ENCODE measurements around the gene BICC1. TPM values are rescaled to one million over a fixed set of nuclear protein-coding genes. Genes with fewer than 3 reads are reported as not detected.

Gene BICC1
- total and polyA plus RNA-seq, 2 of the 4 experiments (the other 2 are of a cell fraction), result 5.7 to 42.5 TPM

DNA sequence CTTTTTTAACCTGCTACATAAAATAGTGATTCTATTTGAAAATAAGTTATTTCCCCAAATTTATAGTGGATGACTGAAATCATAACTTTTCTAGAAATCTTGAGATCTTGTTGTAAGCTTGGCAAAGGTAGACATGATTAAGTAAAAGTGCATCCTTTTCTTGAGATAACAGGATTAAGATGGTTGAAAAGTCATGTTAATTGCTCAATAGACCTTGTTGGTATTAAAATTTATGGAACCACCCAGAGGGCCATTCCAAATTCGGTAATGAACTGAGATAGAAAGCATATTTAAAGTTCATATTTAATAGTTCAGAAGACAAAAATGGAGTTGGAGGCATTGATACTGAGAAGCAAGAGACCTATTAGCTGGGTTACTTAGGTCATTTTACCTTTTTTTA, 139.1 kb downstream of the BICC1 start:
- POLR2A ChIA-PET (ENCODE audit: unreplicated experiment), result no interaction called here
- ATAC-seq (ENCODE audit: low read depth), result no peak
- no peak overlapping the region for H3K9ac ChIP-seq (ENCODE audit: low read depth, low read length)
- no TSS peak for BruUV-seq (replicated peaks)
- no peak overlapping the region for H3K4me3 ChIP-seq (ENCODE audit: insufficient read depth, low read depth, low read length)
- peaks cover 5% of the 10 kb centered on the region; the same call in 1 of the 2 replicates for H4K20me1 ChIP-seq (ENCODE audit: insufficient read depth, low read length)
- H3K23ac ChIP-seq (ENCODE audit: low read depth, low read length), result no peak overlapping the region
- DNase-seq, result no peak
- H3K9me1 ChIP-seq (ENCODE audit: insufficient read depth, low read length), result peaks cover 4% of the 10 kb centered on the region
- H3K18ac ChIP-seq (ENCODE audit: low read depth, low read length), result no peak overlapping the region
- no peak overlapping the region for H2AK9ac ChIP-seq (replicated peaks; ENCODE audit: low read depth, low read length, poor library complexity)
- intact Hi-C loops (cut with micrococcal nuclease) (no loop called here), in situ Hi-C loops (cut with MboI; ENCODE audit: low sequenced_read_pairs) (no loop called here), dilution Hi-C loops (cut with HindIII; ENCODE audit: low sequenced_read_pairs, unreplicated experiment) (no loop called here)
- H2BK5ac ChIP-seq (ENCODE audit: low read depth, low read length, poor library complexity, severe bottlenecking), result no peak overlapping the region
- no peak overlapping the region for H3K27ac ChIP-seq (ENCODE audit: insufficient read depth, low read length)
- no peak overlapping the region for H2BK20ac ChIP-seq (ENCODE audit: low read depth, low read length)
- no peak for TF ChIP-seq FOS (IDR thresholded peaks at IDR 0.05; ENCODE audit: low read depth, low read length)
- TF ChIP-seq, protein P1, sequence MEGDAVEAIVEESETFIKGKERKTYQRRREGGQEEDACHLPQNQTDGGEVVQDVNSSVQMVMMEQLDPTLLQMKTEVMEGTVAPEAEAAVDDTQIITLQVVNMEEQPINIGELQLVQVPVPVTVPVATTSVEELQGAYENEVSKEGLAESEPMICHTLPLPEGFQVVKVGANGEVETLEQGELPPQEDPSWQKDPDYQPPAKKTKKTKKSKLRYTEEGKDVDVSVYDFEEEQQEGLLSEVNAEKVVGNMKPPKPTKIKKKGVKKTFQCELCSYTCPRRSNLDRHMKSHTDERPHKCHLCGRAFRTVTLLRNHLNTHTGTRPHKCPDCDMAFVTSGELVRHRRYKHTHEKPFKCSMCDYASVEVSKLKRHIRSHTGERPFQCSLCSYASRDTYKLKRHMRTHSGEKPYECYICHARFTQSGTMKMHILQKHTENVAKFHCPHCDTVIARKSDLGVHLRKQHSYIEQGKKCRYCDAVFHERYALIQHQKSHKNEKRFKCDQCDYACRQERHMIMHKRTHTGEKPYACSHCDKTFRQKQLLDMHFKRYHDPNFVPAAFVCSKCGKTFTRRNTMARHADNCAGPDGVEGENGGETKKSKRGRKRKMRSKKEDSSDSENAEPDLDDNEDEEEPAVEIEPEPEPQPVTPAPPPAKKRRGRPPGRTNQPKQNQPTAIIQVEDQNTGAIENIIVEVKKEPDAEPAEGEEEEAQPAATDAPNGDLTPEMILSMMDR (conservative IDR thresholded peaks at IDR 0.05; ENCODE audit: low read depth, low read length), result no peak
- TF ChIP-seq MAFK (IDR thresholded peaks at IDR 0.05; ENCODE audit: low read depth, low read length), result no peak
- TF ChIP-seq SMC3 (IDR thresholded peaks at IDR 0.05; ENCODE audit: low read depth, low read length), result no peak
- TF ChIP-seq MAZ (IDR thresholded peaks at IDR 0.05; ENCODE audit: borderline replicate concordance, low read depth, low read length), result no peak
- TF ChIP-seq POLR2A (IDR thresholded peaks at IDR 0.05; ENCODE audit: low read depth, low read length), result no peak
- no peak for TF ChIP-seq RFX5 (IDR thresholded peaks at IDR 0.05; ENCODE audit: low read depth, low read length)
- TF ChIP-seq BHLHE40 (IDR thresholded peaks at IDR 0.05; ENCODE audit: low read depth, low read length), result no peak
- TF ChIP-seq USF2 (IDR thresholded peaks at IDR 0.05; ENCODE audit: low read depth, low read length), result no peak
- TF ChIP-seq RAD21 (IDR thresholded peaks at IDR 0.05; ENCODE audit: low read length), result no peak
- no peak for TF ChIP-seq ELK1 (IDR thresholded peaks at IDR 0.05; ENCODE audit: borderline replicate concordance, low read depth, low read length)
- TF ChIP-seq CEBPB (IDR thresholded peaks at IDR 0.05; ENCODE audit: low read depth, low read length), result no peak
- TF ChIP-seq NFE2L2 (IDR thresholded peaks at IDR 0.05; ENCODE audit: low read depth, low read length), result no peak
- TF ChIP-seq MXI1 (IDR thresholded peaks at IDR 0.05; ENCODE audit: borderline replicate concordance, low read depth, low read length), result no peak
- TF ChIP-seq CHD1 (IDR thresholded peaks at IDR 0.05; ENCODE audit: low read depth, low read length), result no peak
- no peak for TF ChIP-seq RCOR1 (IDR thresholded peaks at IDR 0.05; ENCODE audit: insufficient replicate concordance, low read length)
- H4K91ac ChIP-seq (ENCODE audit: insufficient read depth, low read depth, low read length), result no peak overlapping the region
- no peaks in the 10 kb centered on the region for H3K9me3 ChIP-seq (ENCODE audit: control insufficient read depth, insufficient read depth, low read length)
- CTCF ChIA-PET, result interaction anchor here (1.3 kb wide), 1 partner anchor 237 kb away, joined by 3 read pairs; no protein-coding TSS in a partner anchor
- no peak overlapping the region for H3K56ac ChIP-seq (ENCODE audit: extremely low read depth, insufficient read depth, low read length)
- 0 out of 2 replicates have a peak, but pooled peaks cover 2% of the 10 kb centered on the region for H3K36me3 ChIP-seq (ENCODE audit: control insufficient read depth, insufficient read depth, low read length)
- WGBS, 2 experiments (ENCODE audit: extremely low coverage in 2 of 2, insufficient read length in 1 of 2), result no CpG with 5 or more reads among the region's 1 CpG
- H2BK15ac ChIP-seq (ENCODE audit: low read depth, low read length), result no peak overlapping the region
- no peak overlapping the region for H4K5ac ChIP-seq (ENCODE audit: low read depth, low read length)
- H3K4me2 ChIP-seq (ENCODE audit: low read depth, low read length), result no peak overlapping the region
- peaks cover 29 to 35% of the 10 kb centered on the region in 2 experiments for H3K79me1 ChIP-seq (ENCODE audit: low read depth in 1 of 2, low read length in 2 of 2)
- H2AFZ ChIP-seq (replicated peaks; ENCODE audit: low read length, poor library complexity), result no peak overlapping the region
- H3K4me1 ChIP-seq (ENCODE audit: control insufficient read depth, insufficient read depth, low read length), result peaks cover 18% of the 10 kb centered on the region
- no peak overlapping the region for H4K8ac ChIP-seq (ENCODE audit: low read depth in 2 of 2, low read length in 2 of 2)
- no peak overlapping the region for H2BK120ac ChIP-seq (ENCODE audit: low read depth, low read length)
- H3K4ac ChIP-seq (ENCODE audit: low read depth, low read length), result no peak overlapping the region
- H2AK5ac ChIP-seq (ENCODE audit: low read depth, low read length), result no peak overlapping the region
- no peak overlapping the region for H3K14ac ChIP-seq (replicated peaks; ENCODE audit: low read depth, low read length)
- H3K27me3 ChIP-seq (ENCODE audit: control insufficient read depth, insufficient read depth, low read length), result no peaks in the 10 kb centered on the region

Measured in IMR-90 (cell line).